DOHH2 (cell line): Measurements from ENCODE around the gene RPS6KA2.
A peak's percentile ranks its signal among the peaks of the same experiment; 100 is the strongest.

Experiments used
- H3F3A ChIP-seq: fragments of 200-600 bp; sonication (generic), shearing (Covaris generic); 2 replicates; pipeline ENCODE4 v1.6.0; 2016; ENCODE audit warnings: antibody characterized with exemption, mild to moderate bottlenecking; ENCODE audit not compliant: control insufficient read depth, insufficient read depth
- H3K27ac ChIP-seq: fragments of 200-600 bp; sonication (generic); 2 replicates; pipeline ENCODE4 v1.5.1; 2014; ENCODE audit warnings: low read depth, mild to moderate bottlenecking, low read length, moderate library complexity
- H3K27me3 ChIP-seq: fragments of 200-600 bp; sonication (generic); 2 replicates; pipeline ENCODE4 v1.6.1; 2014; ENCODE audit warnings: mild to moderate bottlenecking, low read length, mixed read lengths; ENCODE audit not compliant: control insufficient read depth
- H3K36me3 ChIP-seq: fragments of 200-600 bp; sonication (generic); 2 replicates; pipeline ENCODE4 v1.6.1; 2014; ENCODE audit warnings: mild to moderate bottlenecking, low read length, moderate library complexity, mixed read lengths; ENCODE audit not compliant: control insufficient read depth
- H3K4me1 ChIP-seq: fragments of 200-600 bp; sonication (generic); 2 replicates; pipeline ENCODE4 v1.6.1; 2014; ENCODE audit warnings: mild to moderate bottlenecking, low read length, mixed read lengths; ENCODE audit not compliant: control insufficient read depth
- H3K4me2 ChIP-seq: fragments of 200-600 bp; sonication (generic); 2 replicates; pipeline ENCODE4 v1.6.0; 2014; ENCODE audit warnings: mild to moderate bottlenecking, low read length, moderate library complexity
- H3K4me3 ChIP-seq: fragments of 200-600 bp; sonication (generic); 2 replicates; pipeline ENCODE4 v1.5.1; 2014; ENCODE audit warnings: mild to moderate bottlenecking, low read length, mixed read lengths
- H3K79me2 ChIP-seq: fragments of 200-600 bp; sonication (generic); 2 replicates; pipeline ENCODE4 v1.6.1; 2014; ENCODE audit warnings: mild to moderate bottlenecking, low read length, mixed read lengths; ENCODE audit not compliant: control insufficient read depth
- H3K9me2 ChIP-seq: fragments of 200-600 bp; sonication (generic); replicated peaks from 2 replicates; pipeline ENCODE4 v1.6.1; 2014; ENCODE audit warnings: mild to moderate bottlenecking, low read length, mixed read lengths; ENCODE audit not compliant: control insufficient read depth
- H3K9me3 ChIP-seq: fragments of 200-600 bp; sonication (generic); 2 replicates; pipeline ENCODE4 v1.6.1; 2014; ENCODE audit warnings: antibody characterized with exemption, low read length, mixed read lengths; ENCODE audit not compliant: control insufficient read depth, insufficient read depth
- H4K20me1 ChIP-seq: fragments of 200-600 bp; sonication (generic); 2 replicates; pipeline ENCODE4 v1.6.0; 2014; ENCODE audit warnings: low read depth, mild to moderate bottlenecking, antibody characterized with exemption, low read length, moderate library complexity; ENCODE audit not compliant: control insufficient read depth, insufficient read depth
- EZH2phosphoT487 ChIP-seq: fragments of 200-600 bp; sonication (generic); IDR thresholded peaks from 2 replicates; pipeline ENCODE4 v1.6.1; 2017; ENCODE audit warnings: borderline replicate concordance, mild to moderate bottlenecking, antibody characterized with exemption, low read length, moderate library complexity, mixed read lengths
- TF ChIP-seq, protein P1 (sequence below): fragments of 200-600 bp; sonication (generic); IDR thresholded peaks from one replicate; pipeline ENCODE4 v1.5.1; 2014; ENCODE audit warnings: antibody characterized with exemption, mild to moderate bottlenecking, low read depth, low read length; ENCODE audit not compliant: poor library complexity, severe bottlenecking

The RPS6KA2 gene

DNA sequence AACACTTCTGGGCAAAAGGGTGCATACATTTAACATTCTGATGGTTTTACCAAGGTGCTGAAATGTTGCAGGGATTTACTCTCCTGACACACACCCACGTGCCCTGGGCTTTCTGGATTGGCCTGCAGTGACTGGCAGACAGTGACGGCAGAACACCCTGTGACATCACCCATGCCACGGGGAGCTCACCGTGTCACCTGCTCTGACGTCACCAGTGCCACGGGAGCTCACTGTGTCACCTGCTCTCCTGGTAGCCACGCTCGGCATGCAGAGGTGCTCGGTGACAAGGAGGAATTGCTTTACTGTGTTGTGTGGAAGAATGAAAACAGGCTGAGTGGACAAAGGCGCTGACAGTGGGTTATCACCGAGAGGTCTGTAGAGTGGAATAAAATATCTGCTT lies 139.9 kb downstream of the RPS6KA2 start:
- no peaks in the 10 kb centered on the region for H3K79me2 ChIP-seq
- peaks cover 59% of the 10 kb centered on the region for H3K4me1 ChIP-seq
- 0 out of 2 replicates have a peak overlapping the region, but pooled peaks have one; percentile 53 for H3K4me3 ChIP-seq
- TF ChIP-seq, protein P1, sequence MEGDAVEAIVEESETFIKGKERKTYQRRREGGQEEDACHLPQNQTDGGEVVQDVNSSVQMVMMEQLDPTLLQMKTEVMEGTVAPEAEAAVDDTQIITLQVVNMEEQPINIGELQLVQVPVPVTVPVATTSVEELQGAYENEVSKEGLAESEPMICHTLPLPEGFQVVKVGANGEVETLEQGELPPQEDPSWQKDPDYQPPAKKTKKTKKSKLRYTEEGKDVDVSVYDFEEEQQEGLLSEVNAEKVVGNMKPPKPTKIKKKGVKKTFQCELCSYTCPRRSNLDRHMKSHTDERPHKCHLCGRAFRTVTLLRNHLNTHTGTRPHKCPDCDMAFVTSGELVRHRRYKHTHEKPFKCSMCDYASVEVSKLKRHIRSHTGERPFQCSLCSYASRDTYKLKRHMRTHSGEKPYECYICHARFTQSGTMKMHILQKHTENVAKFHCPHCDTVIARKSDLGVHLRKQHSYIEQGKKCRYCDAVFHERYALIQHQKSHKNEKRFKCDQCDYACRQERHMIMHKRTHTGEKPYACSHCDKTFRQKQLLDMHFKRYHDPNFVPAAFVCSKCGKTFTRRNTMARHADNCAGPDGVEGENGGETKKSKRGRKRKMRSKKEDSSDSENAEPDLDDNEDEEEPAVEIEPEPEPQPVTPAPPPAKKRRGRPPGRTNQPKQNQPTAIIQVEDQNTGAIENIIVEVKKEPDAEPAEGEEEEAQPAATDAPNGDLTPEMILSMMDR: no peak
- no peak for TF ChIP-seq EZH2phosphoT487
- H3K27me3 ChIP-seq: no peaks in the 10 kb centered on the region
- peaks cover 3% of the 10 kb centered on the region; the same call in 1 of the 2 replicates for H3K36me3 ChIP-seq
- H3K9me3 ChIP-seq: peaks cover 6% of the 10 kb centered on the region; the same call in 1 of the 2 replicates
- no peaks in the 10 kb centered on the region for H3K9me2 ChIP-seq
- H3K4me2 ChIP-seq: peak overlapping the region; percentile 69; the same call in 1 of the 2 replicates
- H3F3A ChIP-seq: peaks cover 3% of the 10 kb centered on the region; the same call in 1 of the 2 replicates
- peak overlapping the region; percentile 85 for H3K27ac ChIP-seq
- no peaks in the 10 kb centered on the region for H4K20me1 ChIP-seq

DNA sequence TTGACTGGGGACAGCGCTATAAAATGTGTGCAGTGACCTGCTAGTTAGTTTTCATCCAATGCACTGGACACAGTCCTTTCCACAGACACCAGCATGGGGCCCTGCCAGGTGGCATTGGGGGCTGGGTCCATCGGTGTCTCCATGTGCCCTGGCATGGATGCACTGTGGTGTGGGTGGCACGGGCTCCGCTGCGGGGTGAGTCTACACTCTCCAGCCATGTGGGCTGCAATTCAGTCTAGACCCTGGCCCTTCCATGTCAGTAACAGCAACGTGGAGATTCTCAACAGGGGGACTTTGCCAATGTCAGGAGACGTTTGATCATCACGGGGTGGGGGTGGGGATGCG lies 140.5 kb downstream of the RPS6KA2 start:
- Histone ChIP-seq H3F3A (no peaks in the 10 kb centered on the region), H3K4me2 (no peak overlapping the region), H3K27me3 (no peaks in the 10 kb centered on the region), H3K79me2 (no peaks in the 10 kb centered on the region), H3K27ac (no peak overlapping the region), H3K4me3 (no peak overlapping the region), H4K20me1 (no peaks in the 10 kb centered on the region), H3K4me1 (peaks cover 60% of the 10 kb centered on the region), H3K36me3 (peaks cover 3% of the 10 kb centered on the region; the same call in 1 of the 2 replicates), H3K9me3 (peaks cover 6% of the 10 kb centered on the region; the same call in 1 of the 2 replicates), H3K9me2 (no peaks in the 10 kb centered on the region)
- TF ChIP-seq, protein P1: no peak
- TF ChIP-seq EZH2phosphoT487: no peak

- Histone ChIP-seq H3K9me3 (peaks cover 6% of the 10 kb centered on the region; the same call in 1 of the 2 replicates), H3K4me1 (peaks cover 66% of the 10 kb centered on the region), H3K27me3 (no peaks in the 10 kb centered on the region), H3K36me3 (peaks cover 3% of the 10 kb centered on the region; the same call in 1 of the 2 replicates), H3K4me3 (no peak overlapping the region), H4K20me1 (no peaks in the 10 kb centered on the region), H3K79me2 (no peaks in the 10 kb centered on the region), H3F3A (no peaks in the 10 kb centered on the region), H3K4me2 (no peak overlapping the region), H3K27ac (no peak overlapping the region), H3K9me2 (no peaks in the 10 kb centered on the region)
- TF ChIP-seq, protein P1: peak; percentile 56
- TF ChIP-seq EZH2phosphoT487: no peak
These were observed 141.2 kb downstream of the RPS6KA2 start for GRCh38 chr6:166485651-166486535.
